NCI-H2107 treated with DMSO at 0.1 percent for 48 hours (cell line): ENCODE results near the gene CYP11A1.

Experiments used
- DNase-seq: peaks from one replicate; lab custom pipeline; 2025; ENCODE audit not compliant: unreplicated experiment; lab: John Stamatoyannopoulos, UW

The CYP11A1 gene

DNA sequence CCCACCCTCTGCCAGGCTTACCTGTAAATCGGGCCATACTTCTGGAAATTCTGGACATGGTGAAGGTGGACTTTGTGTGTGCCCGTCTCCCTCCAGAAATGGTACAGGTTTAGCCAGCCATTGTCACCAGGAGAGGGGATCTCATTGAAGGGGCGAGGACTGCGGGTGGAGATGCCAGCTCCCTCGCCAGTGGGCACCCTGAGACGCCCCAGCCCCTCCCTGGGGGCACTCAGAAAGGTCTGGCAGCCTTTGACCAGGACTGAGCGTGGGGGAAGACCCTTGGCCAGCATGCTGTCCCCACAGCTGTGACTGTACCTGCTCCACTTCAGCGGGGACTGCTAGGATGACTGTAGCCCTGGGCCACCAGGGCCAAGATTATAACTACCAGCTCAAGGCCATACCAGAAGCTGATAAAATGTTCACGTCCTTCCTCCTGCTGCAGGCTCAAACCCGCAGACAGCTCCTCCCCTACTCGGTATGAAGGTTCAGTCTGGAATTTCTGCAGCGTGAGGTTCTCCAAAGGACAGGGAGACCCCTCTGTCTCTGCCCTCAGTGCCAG lies at the start of gene CYP11A1:
Gene CYP11A1 (minus strand): TSS at position 351 of the 559 bp plus-strand sequence. CDS start 61 bp downstream, at position 290.
- DNase-seq, result no peak

DNA sequence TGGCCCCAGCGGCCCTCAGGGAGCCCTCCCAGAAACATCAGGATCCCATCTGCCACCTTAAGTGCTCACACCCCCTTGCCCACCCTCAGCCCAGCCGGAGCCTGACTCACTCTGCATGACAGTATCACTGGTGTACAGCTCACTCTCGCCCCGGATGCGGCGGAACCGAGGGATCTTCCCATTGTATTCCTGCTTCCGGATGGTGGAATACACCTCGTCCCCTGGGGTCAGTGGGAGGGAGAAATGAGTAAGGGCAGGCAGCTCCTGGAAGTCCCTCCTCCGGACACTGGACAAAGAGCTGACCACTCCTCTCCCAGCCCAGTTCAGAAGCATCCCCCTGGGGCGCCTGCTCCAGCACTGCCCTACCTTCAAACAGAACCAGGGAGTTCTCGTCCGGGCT lies 49.8 kb upstream of the CYP11A1 start:
- DNase-seq, result no peak

DNA sequence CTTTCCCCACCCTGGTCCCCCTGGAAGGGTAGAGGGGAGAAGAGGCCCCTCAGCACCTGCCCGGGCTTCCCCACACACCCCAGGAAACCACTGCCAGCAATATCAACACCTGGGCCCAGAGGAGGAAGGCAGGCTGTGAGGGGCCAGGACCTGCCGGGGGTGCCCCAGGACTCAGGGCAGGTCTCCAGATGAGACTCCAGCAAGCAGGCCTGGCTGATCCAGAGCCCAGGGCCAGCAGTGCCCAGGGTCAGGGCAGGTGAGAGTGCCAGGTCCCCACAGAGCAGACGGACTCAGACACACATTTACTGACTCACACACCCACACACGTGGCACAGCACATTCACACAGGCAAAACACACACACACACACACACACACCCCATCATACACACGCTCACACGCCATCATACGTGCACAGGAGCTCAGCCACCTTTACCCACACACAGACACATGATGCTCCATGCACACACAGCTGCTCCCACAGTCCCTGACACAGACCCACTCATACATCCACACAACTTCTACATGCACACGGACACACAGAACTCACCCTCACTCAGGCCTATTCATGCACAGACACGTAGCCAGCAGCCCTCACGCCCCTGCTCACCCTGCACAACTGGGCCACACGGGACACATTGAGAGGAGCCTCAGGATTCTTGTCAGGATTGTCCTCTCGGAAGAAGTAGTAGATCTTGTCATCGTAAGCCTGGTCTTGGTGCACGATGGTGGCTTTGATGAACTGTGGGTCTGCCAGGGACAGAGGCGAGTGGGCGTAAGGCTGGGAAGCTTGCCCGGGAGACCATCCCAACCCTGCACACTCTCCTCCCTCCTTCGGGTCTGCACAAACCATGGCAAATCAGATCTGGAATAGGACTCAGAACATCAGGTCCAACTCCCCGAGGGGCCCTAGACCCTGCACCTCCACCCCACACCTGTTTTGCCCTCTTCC lies 48.8 kb upstream of the CYP11A1 start:
- DNase-seq, result no peak

DNA sequence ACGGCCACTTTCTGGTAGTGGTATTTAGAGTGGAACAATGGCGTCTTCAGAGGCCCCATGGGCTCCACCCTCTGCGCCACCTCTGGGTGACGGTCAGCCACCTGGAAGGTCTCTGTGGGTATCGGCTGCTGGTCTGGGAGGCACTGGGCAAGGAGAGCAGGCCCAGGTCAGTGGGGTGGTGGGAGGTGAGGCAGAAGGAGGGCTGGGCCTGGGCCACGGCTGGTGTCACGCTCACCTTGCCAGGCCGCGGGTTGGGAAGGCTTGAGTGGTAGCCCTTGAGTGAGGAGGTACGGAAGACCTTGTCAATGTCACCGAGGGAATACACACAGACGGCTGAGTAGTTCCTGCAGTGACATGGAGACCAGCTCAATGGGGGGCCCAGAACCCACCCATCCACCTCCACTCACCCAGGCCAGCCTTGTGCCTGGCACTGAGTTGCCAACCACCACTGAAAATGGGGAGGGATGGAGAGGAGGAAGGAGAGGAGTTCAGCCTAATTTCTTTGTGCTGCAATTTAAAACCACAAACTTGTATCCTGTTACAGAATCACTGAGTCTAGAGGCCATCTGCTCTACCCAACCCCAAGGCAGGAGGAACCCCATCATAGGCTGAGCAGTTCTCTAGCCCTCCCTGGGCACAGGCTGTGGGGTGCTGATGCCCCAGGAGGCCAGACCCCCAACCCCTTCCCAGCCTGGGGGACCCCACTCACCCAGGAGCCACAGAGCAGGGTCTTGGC lies 47.3 kb upstream of the CYP11A1 start:
- DNase-seq, result peak; percentile 54

DNA sequence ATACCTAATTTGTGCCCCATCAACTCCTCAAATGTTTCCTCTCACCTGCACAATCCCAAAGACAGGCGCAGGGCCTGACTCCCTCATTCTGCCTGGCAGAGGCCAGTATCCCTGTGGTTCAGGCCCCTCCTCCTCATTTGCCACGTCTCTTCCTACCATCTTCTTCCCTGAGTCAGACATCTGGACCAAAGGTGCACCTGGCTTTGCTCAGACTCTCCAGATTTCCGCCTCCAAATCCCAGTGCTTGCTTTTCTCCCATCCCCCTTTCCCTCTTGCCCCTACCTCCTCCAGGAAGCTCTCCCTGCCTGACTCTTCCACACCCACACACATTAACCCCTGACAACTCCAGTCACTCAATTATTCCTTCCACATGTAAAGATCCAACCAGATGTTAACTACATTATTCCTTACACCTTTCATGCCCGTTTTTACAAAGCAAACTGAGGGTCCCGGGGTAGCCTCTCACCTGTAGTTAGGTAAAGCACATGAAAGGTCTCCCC lies 46.7 kb upstream of the CYP11A1 start:
- DNase-seq, result no peak

- DNase-seq, result no peak
Observed at GRCh38 chr15:74413350-74414080, 46.1 kb upstream of the CYP11A1 start.

DNA sequence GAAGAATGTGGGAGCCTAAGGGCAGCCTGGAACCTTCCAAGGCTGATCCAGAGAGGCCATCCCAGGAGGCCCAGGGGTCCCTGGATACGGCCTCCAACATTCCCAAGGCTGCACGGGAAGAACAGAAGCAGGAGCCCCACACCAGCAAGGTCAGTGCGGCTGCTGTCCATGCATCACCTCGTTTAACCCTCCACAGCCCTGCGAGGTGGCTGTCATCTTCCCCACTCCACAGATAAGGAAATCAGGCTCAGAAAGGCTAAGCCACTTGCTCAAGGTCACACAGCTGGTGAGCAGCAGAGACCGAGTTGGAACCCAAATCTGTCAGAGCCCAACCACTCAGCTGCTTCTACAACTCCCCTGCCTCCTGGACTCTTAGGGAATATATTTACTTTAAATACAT lies 44.7 kb upstream of the CYP11A1 start:
- DNase-seq, result no peak

- DNase-seq, result no peak
Observed at GRCh38 chr15:74411686-74412085, 44.2 kb upstream of the CYP11A1 start.

GRCh38 chr15:74410502-74410901 lies 43.1 kb upstream of the CYP11A1 start:
- DNase-seq, result no peak

GRCh38 chr15:74409225-74409624 lies 41.8 kb upstream of the CYP11A1 start:
- DNase-seq, result no peak

DNA sequence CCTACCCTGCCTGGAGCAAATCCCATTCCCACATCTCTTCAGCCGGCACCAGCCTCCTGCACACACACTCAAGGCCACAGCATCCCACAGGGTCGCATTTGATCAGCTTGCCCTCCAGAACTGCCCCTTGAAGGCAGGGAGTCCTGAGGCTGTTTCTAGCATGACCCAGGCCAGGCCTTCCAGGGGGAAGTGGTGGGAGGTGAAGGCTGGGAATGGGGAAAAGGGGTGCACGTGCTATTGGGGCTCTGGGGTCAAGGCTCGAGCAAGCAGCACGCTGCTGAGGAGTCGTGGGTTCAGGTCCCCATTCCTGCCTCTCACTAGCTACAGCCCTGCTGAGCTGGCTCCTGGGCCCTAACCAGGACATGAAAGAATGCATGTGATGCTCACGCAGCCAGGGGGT lies 41.4 kb upstream of the CYP11A1 start:
- DNase-seq, result no peak

DNA sequence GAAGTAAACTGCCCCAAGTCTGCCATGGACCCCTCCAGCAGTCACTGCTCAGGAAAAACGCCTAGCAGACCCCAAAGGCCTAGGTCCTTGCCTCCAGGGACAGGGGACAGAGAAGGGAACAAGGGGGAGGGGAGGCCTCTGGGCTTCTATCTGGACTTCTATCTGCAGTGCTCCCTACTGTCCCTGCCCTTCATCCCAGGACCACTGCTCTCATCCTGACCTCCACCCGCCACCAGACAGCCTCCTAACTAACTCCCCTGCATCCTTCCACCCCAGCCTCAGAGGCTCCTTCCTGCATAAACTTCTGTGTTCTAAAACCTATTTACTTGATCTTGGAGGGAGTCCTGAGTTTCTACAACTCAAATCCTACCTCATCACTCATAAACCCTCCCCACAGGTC lies 40.9 kb upstream of the CYP11A1 start:
- DNase-seq, result no peak

GRCh38 chr15:74406992-74407705 lies 39.7 kb upstream of the CYP11A1 start:
- DNase-seq, result no peak

DNA sequence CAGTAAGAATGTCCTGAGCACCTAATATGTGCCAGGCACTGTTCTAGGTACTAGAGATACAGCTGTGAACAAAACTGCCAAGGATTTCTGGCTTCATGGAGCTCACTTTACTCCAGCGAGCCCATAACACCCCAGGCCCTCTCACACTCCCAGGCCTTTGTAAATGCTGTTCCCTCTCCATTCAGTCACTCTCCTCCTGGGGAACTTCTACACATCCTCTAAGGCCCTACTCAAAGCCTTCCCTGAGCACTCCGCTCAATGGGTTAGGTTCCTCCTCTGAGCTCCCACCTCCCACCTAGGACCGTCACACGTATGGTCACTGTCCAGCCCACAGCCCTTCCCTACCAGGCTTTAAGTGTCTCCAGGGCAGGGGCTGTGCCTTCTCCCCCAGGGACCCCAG lies 39.1 kb upstream of the CYP11A1 start:
- no peak for DNase-seq

GRCh38 chr15:74405823-74406222 lies 38.4 kb upstream of the CYP11A1 start:
- no peak for DNase-seq

DNA sequence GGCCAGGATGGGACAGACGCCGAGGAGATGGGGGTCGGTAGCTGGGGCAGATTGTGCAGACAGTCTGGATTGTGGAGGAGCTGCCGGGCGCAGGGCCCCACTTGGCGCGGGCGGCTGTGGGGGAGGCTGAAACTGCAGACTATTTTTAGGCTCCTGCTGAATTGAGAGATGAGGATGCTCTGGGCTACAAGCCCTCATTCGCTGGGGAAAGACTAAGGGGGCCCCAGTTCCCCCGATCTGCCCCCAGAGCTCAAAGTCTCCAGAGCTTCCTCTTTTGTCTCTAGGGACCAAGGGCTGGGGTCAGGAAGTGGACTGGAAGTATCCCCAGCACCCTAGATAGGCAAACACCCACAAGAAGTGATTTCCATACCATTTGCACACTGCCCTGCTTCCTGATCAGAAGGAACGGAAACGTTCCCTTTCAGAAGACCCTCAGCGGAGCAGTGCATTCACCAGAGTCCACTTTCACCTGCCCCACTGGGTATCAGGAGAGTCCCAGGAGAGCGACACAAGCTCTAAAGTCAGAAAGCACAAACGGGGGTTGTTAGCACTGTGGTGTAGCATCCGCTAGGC lies 36.6 kb upstream of the CYP11A1 start:
- DNase-seq, result no peak

DNA sequence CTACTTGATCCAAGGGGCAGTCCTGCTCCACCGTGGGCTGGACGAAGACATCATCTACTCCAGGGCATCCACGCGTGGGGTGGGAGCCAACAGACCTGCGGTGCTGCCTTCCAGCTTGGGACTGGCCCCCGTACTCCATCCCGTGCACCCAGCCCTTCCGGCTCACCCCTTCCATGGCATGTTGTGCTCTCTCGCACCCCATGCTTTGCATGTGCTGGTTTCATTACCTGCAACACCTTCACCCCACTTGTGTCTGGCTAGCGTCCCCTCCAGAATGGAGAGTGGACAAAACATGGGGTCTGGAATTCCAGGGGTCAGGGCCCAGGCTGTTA lies 36.1 kb upstream of the CYP11A1 start:
- DNase-seq, result no peak

DNA sequence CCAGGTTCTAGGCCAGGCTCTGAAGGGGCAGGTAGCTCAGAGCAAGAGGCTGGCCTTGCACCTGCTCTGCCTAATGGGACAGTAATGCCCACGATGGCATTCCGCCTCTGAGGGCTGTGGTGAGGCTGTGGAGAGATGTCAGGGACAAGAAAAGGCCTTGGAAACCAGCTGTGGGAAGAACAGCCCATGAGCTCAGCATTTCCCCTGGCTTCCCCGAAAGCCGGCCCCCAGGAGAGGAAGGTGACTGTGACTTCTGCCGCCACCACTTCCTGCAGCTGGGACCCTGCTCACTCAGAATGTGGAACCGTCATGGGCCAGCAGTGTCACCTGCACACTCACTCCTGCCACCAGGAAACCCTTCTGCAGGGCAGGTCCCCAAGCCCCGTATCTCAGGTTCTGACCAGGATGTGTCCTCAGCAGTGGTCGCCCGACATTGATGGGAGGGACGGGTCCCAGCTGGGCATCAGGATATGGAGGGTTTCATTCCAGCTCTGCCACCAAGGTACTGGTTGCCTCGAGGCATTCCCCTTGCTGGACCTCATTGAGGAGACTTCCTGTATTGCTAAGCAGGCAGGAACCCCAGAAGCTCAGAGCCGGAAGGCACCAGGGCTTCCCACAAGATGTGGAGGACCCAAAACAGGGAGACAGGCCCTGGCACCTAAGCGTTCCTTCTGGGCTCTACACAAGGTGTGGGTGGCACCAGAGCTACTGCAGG lies 35.6 kb upstream of the CYP11A1 start:
- DNase-seq, result no peak

DNA sequence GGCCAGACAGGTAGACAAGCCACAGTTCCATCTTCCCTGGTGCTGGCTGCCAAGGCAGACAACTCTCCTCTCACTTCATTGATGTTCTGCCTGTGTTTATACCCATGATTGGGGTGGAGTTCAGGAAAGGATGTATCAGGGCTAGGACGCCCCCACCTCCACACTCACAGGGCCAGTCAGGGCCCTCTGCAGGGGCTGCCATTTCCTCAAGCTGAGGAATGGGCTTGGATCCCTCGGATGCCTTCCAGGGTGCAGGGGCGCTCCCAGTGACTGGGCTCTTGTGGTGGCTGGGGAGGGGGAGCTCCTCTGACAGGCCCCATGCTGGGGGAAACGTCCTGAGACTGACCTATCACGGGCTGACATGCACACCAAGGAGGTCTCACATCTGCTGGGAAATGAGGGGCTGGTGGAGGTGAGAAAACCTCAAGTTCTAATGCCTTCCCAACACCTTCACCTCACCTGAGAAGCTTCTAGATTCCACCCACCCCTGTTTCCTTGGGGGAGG lies 34.9 kb upstream of the CYP11A1 start:
- DNase-seq, result no peak
